Urothelium cell line (cell line): ENCODE measurements around the gene ANKRD13B.

Source experiments
- DNase-seq: peaks from one replicate; pipeline ENCODE4 v3.0.0; 2011; ENCODE audit warnings: low spot score, mixed read lengths
- FAIRE-seq: peaks from 2 replicates; lab custom pipeline; 2011; peaks lifted over from hg19 to GRCh38; lab: Jason Lieb, UNC

The ANKRD13B gene

DNA sequence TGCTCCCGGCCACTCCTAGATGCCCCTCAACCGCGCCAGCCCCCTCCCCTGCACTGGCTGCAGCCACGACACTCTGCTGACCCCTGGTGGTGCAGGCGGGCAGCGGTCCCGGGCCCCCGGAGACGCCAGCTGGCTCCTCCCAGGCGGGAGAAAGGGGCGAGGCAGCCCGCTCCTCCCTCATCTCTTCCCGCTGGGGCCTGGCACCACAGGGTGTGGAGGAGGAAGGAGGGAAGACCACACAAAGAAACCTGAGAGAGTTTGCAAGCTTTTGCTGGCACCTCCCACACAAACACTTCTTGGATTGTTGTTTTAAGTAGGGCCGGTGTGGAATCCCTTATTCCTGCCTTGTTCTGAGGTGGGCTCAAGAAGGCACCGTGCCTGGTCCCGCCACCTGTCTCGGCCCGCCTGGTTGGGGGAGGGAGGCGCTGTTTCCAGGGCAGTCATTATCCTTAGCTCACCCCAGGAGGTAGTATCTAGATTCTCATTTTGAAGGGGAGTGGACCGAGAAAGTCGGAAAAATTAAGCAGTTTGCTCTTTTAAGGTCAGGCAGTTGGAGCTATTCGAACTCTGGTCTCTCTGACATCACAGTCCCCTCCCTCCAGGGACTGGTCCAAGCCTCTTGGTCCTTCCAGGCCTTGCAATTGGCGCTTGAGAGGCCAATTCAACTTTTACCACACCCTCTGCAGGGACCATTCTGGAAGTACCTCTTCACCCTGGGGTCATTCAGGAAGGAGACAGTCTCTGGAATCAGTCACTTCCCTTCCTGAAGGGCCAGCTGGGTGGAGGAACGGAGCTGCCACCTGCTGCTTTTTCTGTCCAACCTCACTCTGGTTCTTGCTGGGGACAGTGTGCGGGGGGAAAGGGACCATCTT lies 959 bp upstream of the ANKRD13B start:
- DNase-seq = peak; percentile 95
- peak; percentile 83 for FAIRE-seq

GRCh38 chr17:29593591-29594518 lies 923 bp downstream of the ANKRD13B start:
- DNase-seq = peak; percentile 33
- FAIRE-seq = no peak

- DNase-seq (no peak), FAIRE-seq (no peak)
Measured at GRCh38 chr17:29594519-29595090, 1.7 kb downstream of the ANKRD13B start.

- no peak for DNase-seq
- FAIRE-seq = no peak
Measured at GRCh38 chr17:29595107-29595942, 2.4 kb downstream of the ANKRD13B start.

GRCh38 chr17:29595943-29596774 lies 3.2 kb downstream of the ANKRD13B start:
- FAIRE-seq = no peak
- DNase-seq = no peak

GRCh38 chr17:29596811-29597210 lies 3.9 kb downstream of the ANKRD13B start:
- FAIRE-seq = no peak
- no peak for DNase-seq

- no peak for DNase-seq
- FAIRE-seq = no peak
Measured at GRCh38 chr17:29597361-29598172, 4.6 kb downstream of the ANKRD13B start.

DNA sequence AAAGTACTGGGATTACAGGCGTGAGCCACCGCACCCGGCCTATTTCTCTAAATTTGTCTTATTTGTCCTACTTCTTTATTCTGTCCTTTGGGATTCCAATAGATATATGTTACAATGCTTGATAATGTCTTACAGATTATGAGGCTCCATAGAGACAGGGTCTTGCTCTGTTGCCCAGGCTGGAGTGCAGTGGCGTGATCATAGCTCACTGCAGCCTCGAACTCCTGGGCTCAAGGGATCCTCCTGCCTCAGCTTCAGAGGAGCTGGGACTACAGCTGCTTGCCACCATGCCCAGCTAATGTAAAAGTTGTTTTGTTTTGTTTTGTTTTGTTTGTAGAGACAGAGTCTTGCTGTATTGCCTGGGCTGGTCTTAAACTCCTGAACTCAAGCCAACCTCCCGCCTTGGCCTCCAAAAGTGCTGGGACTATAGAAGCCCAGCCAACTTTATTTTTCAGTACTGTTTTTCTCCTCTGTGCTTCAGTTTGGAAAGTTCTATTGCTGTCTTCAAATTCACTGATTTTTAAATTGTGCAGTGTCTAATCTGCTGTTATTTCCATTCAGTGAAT lies 10.3 kb downstream of the ANKRD13B start:
- no peak for FAIRE-seq
- DNase-seq = no peak

DNA sequence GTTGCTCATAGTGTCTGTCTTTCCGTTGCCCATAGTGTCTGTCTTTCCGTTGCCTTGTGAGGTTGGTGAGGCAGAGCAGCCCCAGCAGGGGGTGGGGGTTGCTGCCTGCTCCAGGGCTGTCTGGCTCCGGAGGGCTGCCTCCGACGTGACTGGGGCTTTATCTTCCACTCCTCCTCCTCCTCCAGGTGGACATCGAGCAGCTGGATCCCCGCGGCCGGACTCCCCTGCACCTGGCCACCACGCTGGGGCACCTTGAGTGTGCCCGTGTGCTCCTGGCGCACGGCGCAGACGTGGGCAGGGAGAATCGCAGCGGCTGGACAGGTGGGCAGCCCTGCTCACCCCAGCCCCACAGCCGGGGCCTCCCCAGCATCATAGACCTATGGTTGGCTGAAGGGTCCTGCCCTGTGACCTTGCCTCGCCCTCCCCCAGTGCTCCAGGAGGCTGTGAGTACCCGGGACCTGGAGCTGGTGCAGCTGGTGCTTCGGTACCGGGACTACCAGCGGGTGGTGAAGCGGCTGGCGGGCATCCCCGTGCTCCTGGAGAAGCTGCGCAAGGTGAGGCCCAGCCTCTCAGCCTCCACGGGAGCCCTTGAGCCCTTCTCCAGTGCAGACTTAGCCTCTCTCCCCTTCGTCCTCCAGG lies 14.7 kb downstream of the ANKRD13B start:
- no peak for DNase-seq
- no peak for FAIRE-seq

- DNase-seq = no peak
- FAIRE-seq = no peak
Measured at GRCh38 chr17:29608986-29609385, 16.1 kb downstream of the ANKRD13B start.

DNA sequence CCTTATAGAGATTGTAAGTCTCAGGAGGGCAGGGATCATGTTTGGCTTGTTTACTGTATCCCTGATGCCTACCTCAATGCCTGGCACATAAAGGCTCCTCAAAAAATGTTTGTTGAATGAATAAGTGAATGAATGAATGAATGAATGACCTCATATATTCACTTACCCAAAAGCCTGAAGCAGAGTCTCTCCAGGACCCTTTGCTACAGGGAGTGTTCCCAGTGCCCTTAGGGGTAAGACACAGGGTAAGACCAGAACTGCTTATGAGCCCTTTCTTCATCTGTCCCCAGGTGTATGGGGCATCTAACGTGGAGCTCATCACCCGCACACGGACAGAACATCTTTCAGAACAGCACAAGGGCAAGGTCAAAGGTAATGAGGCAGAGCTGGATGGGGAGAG lies 17.5 kb downstream of the ANKRD13B start:
- no peak for FAIRE-seq
- DNase-seq = no peak

- FAIRE-seq = no peak
- DNase-seq = no peak
Measured at GRCh38 chr17:29611351-29612093, 18.6 kb downstream of the ANKRD13B start.

DNA sequence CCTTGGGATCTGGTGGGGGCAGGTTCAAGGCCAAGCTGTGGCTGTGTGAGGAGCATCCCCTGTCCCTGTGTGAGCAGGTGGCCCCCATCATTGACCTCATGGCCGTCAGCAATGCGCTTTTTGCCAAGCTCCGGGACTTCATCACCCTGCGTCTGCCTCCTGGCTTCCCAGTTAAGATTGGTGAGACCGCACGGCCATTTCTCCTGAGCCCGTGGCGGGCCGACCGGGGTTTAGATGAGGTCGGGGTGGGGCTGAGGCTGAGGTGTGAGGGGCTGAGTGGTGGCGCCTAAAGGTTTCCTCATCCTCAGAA lies 19.1 kb downstream of the ANKRD13B start:
- no peak for FAIRE-seq
- DNase-seq = no peak

- DNase-seq = no peak
- FAIRE-seq = no peak
Measured at GRCh38 chr17:29612404-29613280, 19.7 kb downstream of the ANKRD13B start.

GRCh38 chr17:29613352-29613837 lies 20.5 kb downstream of the ANKRD13B start:
- DNase-seq (no peak), FAIRE-seq (no peak)

DNA sequence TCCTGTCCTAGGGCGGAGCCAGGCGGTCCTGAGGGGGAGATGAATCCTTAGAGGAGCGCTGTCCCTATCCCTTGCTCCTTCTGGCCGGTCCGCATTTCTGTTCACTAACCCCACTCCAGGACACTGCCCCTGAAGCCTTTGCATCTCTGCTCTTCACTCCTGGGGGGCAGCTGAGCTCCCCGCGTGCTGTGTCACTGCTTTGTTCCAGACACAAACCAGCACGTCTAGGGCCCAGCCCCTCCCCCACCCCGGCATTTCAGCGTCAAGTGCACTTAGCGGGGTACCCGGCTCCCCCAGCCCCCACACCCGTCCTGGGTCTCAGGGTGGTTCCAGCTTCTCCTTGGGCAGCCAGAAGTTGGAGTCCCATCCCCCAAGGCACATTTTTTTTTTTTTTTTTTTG lies 20.9 kb downstream of the ANKRD13B start:
- no peak for DNase-seq
- FAIRE-seq = no peak
